Chondrocyte (in vitro differentiated cells): ENCODE results near the gene DNAH7. TPM values are rescaled to one million over a fixed set of nuclear protein-coding genes. Genes with fewer than 3 reads are reported as not detected.

Source experiments
- DNase-seq: peaks from one replicate; pipeline ENCODE4 v3.0.0; 2021; ENCODE audit warnings: mixed read lengths, low spot score
- H3K27ac Mint-ChIP-seq: one replicate; pipeline ENCODE4 v1.8.0; 2021; ENCODE audit warnings: mild to moderate bottlenecking, moderate library complexity, mixed read lengths; ENCODE audit not compliant: unreplicated experiment
- H3K27me3 Mint-ChIP-seq: 2 replicates; pipeline ENCODE4 v1.8.0; 2021; ENCODE audit warnings: low read depth, mixed read lengths
- H3K36me3 Mint-ChIP-seq: 2 replicates; pipeline ENCODE4 v1.8.0; 2021; ENCODE audit warnings: low read depth, mixed read lengths
- H3K4me1 Mint-ChIP-seq: 2 replicates; pipeline ENCODE4 v1.8.0; 2021; ENCODE audit warnings: low read depth, mild to moderate bottlenecking, mixed read lengths
- H3K4me3 Mint-ChIP-seq: one replicate; pipeline ENCODE4 v1.8.0; 2021; ENCODE audit warnings: mild to moderate bottlenecking, moderate library complexity, mixed read lengths; ENCODE audit not compliant: unreplicated experiment
- H3K9me3 Mint-ChIP-seq: 2 replicates; pipeline ENCODE4 v1.8.0; 2021; ENCODE audit warnings: low read depth, mixed read lengths
- CTCF ChIP-seq: fragments of 200-600 bp; sonication (generic); IDR thresholded peaks from 2 replicates; pipeline ENCODE4 v1.5.0; 2021; ENCODE audit warnings: antibody characterized with exemption, mild to moderate bottlenecking, moderate library complexity
- total RNA-seq: library from RNA; stranded (reverse); gene quantifications from 3 replicates; pipeline ENCODE4 v1.2.1, GENCODE V29; 2021

The DNAH7 gene
- total RNA-seq, 1 donor from 2014 or later, result 0.20 TPM

- Mint-ChIP-seq H3K27ac (no peak overlapping the region), H3K9me3 (no peaks in the 10 kb centered on the region), H3K4me3 (no peak overlapping the region), H3K36me3 (no peaks in the 10 kb centered on the region), H3K27me3 (no peaks in the 10 kb centered on the region), H3K4me1 (peaks cover 18% of the 10 kb centered on the region)
- no peak for DNase-seq
- TF ChIP-seq CTCF, result no peak
These were observed 9.2 kb upstream of the DNAH7 start for GRCh38 chr2:196077821-196078220.

- Mint-ChIP-seq H3K27me3 (no peaks in the 10 kb centered on the region), H3K27ac (no peak overlapping the region)
- DNase-seq, result no peak
These were observed 8.3 kb upstream of the DNAH7 start for GRCh38 chr2:196076778-196077568.

DNA sequence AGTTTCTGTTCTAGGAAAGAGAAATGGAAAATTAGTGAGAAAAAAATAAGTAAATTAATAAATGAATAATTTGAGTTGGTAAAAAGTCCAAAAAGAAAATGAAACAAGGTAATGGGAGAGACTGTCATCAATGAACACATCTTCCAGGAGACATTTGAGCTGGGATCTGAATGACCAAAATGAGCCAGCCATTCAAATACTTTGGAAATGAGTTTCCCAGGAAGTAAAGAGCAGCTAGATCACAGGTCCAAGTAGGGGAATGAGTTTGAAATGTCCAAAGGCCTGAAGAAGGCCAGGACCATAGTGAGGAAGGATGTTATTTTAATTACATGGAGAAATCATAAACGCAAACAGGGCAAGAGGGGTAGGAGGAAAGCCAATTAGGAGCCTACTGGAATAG lies 6.6 kb upstream of the DNAH7 start:
- Mint-ChIP-seq H3K27me3 (no peaks in the 10 kb centered on the region), H3K9me3 (no peaks in the 10 kb centered on the region), H3K4me3 (no peak overlapping the region), H3K4me1 (peaks cover 16% of the 10 kb centered on the region), H3K27ac (no peak overlapping the region), H3K36me3 (no peaks in the 10 kb centered on the region)
- TF ChIP-seq CTCF, result no peak
- DNase-seq, result no peak

More at GRCh38 chr2:196076778-196077568, 8.3 kb upstream of the DNAH7 start:
- Mint-ChIP-seq H3K36me3 (no peaks in the 10 kb centered on the region), H3K9me3 (no peaks in the 10 kb centered on the region), H3K4me3 (no peak overlapping the region), H3K4me1 (peaks cover 16% of the 10 kb centered on the region)
- no peak for TF ChIP-seq CTCF

DNA sequence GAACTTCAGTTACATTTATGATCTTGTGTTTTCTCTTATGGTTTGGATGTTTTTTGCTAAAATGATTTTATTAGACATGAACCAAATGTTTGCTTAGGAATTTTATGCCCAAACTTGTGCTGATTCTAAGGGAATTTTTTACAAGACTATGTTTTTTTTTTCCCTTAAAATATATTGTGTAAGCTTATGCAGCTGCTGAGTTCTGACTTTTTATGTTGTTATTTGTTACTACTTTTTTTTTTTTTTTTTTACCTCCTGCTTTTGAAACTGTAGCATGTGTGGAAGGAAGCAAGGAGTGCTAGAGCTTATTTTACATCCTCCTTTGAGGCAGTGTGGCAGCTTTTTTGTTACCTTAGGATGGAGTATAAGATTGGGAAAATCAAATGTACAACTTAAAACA lies 6.0 kb upstream of the DNAH7 start:
- TF ChIP-seq CTCF, result no peak
- H3K27me3 Mint-ChIP-seq, result no peaks in the 10 kb centered on the region
- H3K36me3 Mint-ChIP-seq, result no peaks in the 10 kb centered on the region
- DNase-seq, result no peak
- H3K9me3 Mint-ChIP-seq, result no peaks in the 10 kb centered on the region
- H3K27ac Mint-ChIP-seq, result no peak overlapping the region
- no peak overlapping the region for H3K4me3 Mint-ChIP-seq
- peaks cover 16% of the 10 kb centered on the region for H3K4me1 Mint-ChIP-seq

GRCh38 chr2:196073521-196073920 lies 4.9 kb upstream of the DNAH7 start:
- H3K27ac Mint-ChIP-seq, result no peak overlapping the region
- no peaks in the 10 kb centered on the region for H3K9me3 Mint-ChIP-seq
- no peak for DNase-seq
- no peak for TF ChIP-seq CTCF
- H3K4me1 Mint-ChIP-seq, result peaks cover 12% of the 10 kb centered on the region
- no peaks in the 10 kb centered on the region for H3K27me3 Mint-ChIP-seq
- H3K4me3 Mint-ChIP-seq, result no peak overlapping the region
- H3K36me3 Mint-ChIP-seq, result no peaks in the 10 kb centered on the region
